ENCODE measurements around the gene EML3.
"Not testable (repeated sequence)": the region's sequence is repeated elsewhere in the genome, so short reads cannot be mapped to it uniquely, and the experiment has no call there.

The EML3 gene

GRCh38 chr11:62595124-62595523 lies 17.5 kb downstream of the EML3 start:
- DNase-seq: no peak

GRCh38 chr11:62593434-62594044 lies 19.0 kb downstream of the EML3 start:
- peak; percentile 64 for DNase-seq

GRCh38 chr11:62592989-62593421 lies 19.6 kb downstream of the EML3 start:
- DNase-seq: no peak

- DNase-seq: no peak
These were observed 20.3 kb downstream of the EML3 start for GRCh38 chr11:62592146-62592815.

GRCh38 chr11:62591448-62592145 lies 21.0 kb downstream of the EML3 start, which contains the start of gene TUT1:
Gene TUT1, minus strand, starts transcription at chr11:62591523. Its CDS starts 38 bp downstream, at chr11:62591485.
- DNase-seq: peak; percentile 98

GRCh38 chr11:62588966-62589637 lies 23.5 kb downstream of the EML3 start:
- DNase-seq: no peak

GRCh38 chr11:62585356-62585755 lies 27.2 kb downstream of the EML3 start:
- not testable (repeated sequence) for DNase-seq

GRCh38 chr11:62581735-62582134 lies 30.8 kb downstream of the EML3 start:
- not testable (repeated sequence) for DNase-seq

GRCh38 chr11:62580959-62581715 lies 31.4 kb downstream of the EML3 start:
- DNase-seq: no peak

- no peak for DNase-seq
These were observed 33.3 kb downstream of the EML3 start for GRCh38 chr11:62579252-62579651.

- DNase-seq: no peak
These were observed 34.0 kb downstream of the EML3 start for GRCh38 chr11:62578541-62578940.

GRCh38 chr11:62577046-62577714 lies 35.4 kb downstream of the EML3 start:
- no peak for DNase-seq

GRCh38 chr11:62575837-62576236 lies 36.7 kb downstream of the EML3 start:
- no peak for DNase-seq

GRCh38 chr11:62575156-62575555 lies 37.4 kb downstream of the EML3 start:
- no peak for DNase-seq

- peak; percentile 60 for DNase-seq
These were observed 38.1 kb downstream of the EML3 start for GRCh38 chr11:62574363-62575071.

GRCh38 chr11:62573592-62574362 lies 38.8 kb downstream of the EML3 start, which contains the start of gene EEF1G:
Gene EEF1G, minus strand, starts transcription at chr11:62573891. Its CDS starts 49 bp downstream, at chr11:62573842.
- DNase-seq: peak; percentile 98

- DNase-seq: no peak
These were observed 39.5 kb downstream of the EML3 start for GRCh38 chr11:62573006-62573591.

- no peak for DNase-seq
These were observed 40.1 kb downstream of the EML3 start for GRCh38 chr11:62572431-62572830.

GRCh38 chr11:62571493-62571892 lies 41.1 kb downstream of the EML3 start:
- not testable (repeated sequence) for DNase-seq

- not testable (repeated sequence) for DNase-seq
These were observed 41.7 kb downstream of the EML3 start for GRCh38 chr11:62570903-62571302.

All from retina (tissue), 1 donor.